Measurements from ENCODE around the gene LZTR1. TPM values are rescaled to one million over a fixed set of nuclear protein-coding genes. Genes with fewer than 3 reads are reported as not detected.

LZTR1 gene
- total and polyA plus RNA-seq, 7 donors, result 17.1 to 37.1 (median 27.2) TPM

- intact Hi-C loops (cut with DNase I), result loop anchor here (2.0 to 5.0 kb wide), 2 partner anchors 30 to 37 kb away; partner anchors contain the start of gene LRRC74B (in 1 of the 2)
- 5 to 10% (median 9%) methylated on average over 12 of the region's 12 CpGs for WGBS, 3 donors
- Histone ChIP-seq H3K4me3 (peak within 1 kb of the TSS; percentile 75), H3K27me3 (ENCODE audit: insufficient read depth in 3 of 3, low read length in 2 of 3) (no peaks in the 10 kb centered on the region), H3K9me3 (no peaks in the 10 kb centered on the region), H3K27ac (peak within 1 kb of the TSS; percentile 85), H3K36me3 (ENCODE audit: insufficient read depth in 1 of 2, low read depth in 1 of 2) (peaks cover 0 to 24% of the 10 kb centered on the region in 2 donors), H3K4me1 (peaks cover 12% of the 10 kb centered on the region)
- DNase-seq (peak; percentile 70 to 88), ATAC-seq (peak; percentile 87 to 94 (median 92))
- TF ChIP-seq CTCF (IDR thresholded peaks at IDR 0.05), result no peak
Measured at GRCh38 chr22:21014726-21015465, 32.8 kb downstream of the LZTR1 start, which contains the start of gene P2RX6. Gene P2RX6, plus strand, starts transcription at chr22:21015165. Its CDS starts 10 bp downstream, at chr22:21015175.

- H3K4me3 ChIP-seq, result peak overlapping the region; percentile 75
- peak overlapping the region; percentile 85 for H3K27ac ChIP-seq
- H3K4me1 ChIP-seq, result peaks cover 12% of the 10 kb centered on the region
- ATAC-seq (peak; percentile 9 to 52 (median 32)), DNase-seq (peak in 1 of 2 donors; percentile 54)
- no peaks in the 10 kb centered on the region for H3K9me3 ChIP-seq
- peaks cover 0 to 24% of the 10 kb centered on the region in 2 donors for H3K36me3 ChIP-seq (ENCODE audit: insufficient read depth in 1 of 2, low read depth in 1 of 2)
- H3K27me3 ChIP-seq (ENCODE audit: insufficient read depth in 3 of 3, low read length in 2 of 3), result no peaks in the 10 kb centered on the region
- no peak for TF ChIP-seq CTCF (IDR thresholded peaks at IDR 0.05)
- intact Hi-C loops (cut with DNase I), result loop anchor here in 1 of 2 donors (2.0 kb wide), 1 partner anchor 29 kb away; the partner anchor contains the start of gene LRRC74B
- 19 to 40% (median 29%) methylated on average over 10 of the region's 10 CpGs for WGBS, 3 donors
Measured at GRCh38 chr22:21015466-21016006, 33.4 kb downstream of the LZTR1 start.

- H3K4me3 ChIP-seq, result peak overlapping the region; percentile 75
- WGBS, 3 donors, result 73 to 81% (median 78%) methylated on average over 13 of the region's 13 CpGs
- H3K36me3 ChIP-seq (ENCODE audit: insufficient read depth in 1 of 2, low read depth in 1 of 2), result peaks cover 0 to 24% of the 10 kb centered on the region in 2 donors
- H3K9me3 ChIP-seq, result no peaks in the 10 kb centered on the region
- H3K27me3 ChIP-seq (ENCODE audit: insufficient read depth in 3 of 3, low read length in 2 of 3), result no peaks in the 10 kb centered on the region
- H3K4me1 ChIP-seq, result peaks cover 12% of the 10 kb centered on the region
- DNase-seq (peak in 1 of 2 donors; percentile 23), ATAC-seq (no peak)
- intact Hi-C loops (cut with DNase I), result no loop called here
- TF ChIP-seq CTCF (IDR thresholded peaks at IDR 0.05), result no peak
- H3K27ac ChIP-seq, result no peak overlapping the region
Measured at GRCh38 chr22:21016644-21017420, 34.7 kb downstream of the LZTR1 start.

GRCh38 chr22:21018314-21018713, 36.2 kb downstream of the LZTR1 start:
- peaks cover 0 to 34% of the 10 kb centered on the region in 2 donors for H3K36me3 ChIP-seq (ENCODE audit: insufficient read depth in 1 of 2, low read depth in 1 of 2)
- no peak for TF ChIP-seq CTCF (IDR thresholded peaks at IDR 0.05)
- H3K4me3 ChIP-seq, result no peak overlapping the region
- intact Hi-C loops (cut with DNase I), result no loop called here
- DNase-seq (peak in 1 of 2 donors; percentile 38), ATAC-seq (no peak)
- H3K4me1 ChIP-seq, result peaks cover 12% of the 10 kb centered on the region
- H3K9me3 ChIP-seq, result no peaks in the 10 kb centered on the region
- 86 to 96% (median 95%) methylated on average over 4 of the region's 4 CpGs for WGBS, 3 donors
- H3K27me3 ChIP-seq (ENCODE audit: insufficient read depth in 3 of 3, low read length in 2 of 3), result no peaks in the 10 kb centered on the region
- no peak overlapping the region for H3K27ac ChIP-seq
